Stomach (tissue), 19 donors: ENCODE measurements around the gene PAK6. TPM values are rescaled to one million over a fixed set of nuclear protein-coding genes. Genes with fewer than 3 reads are reported as not detected.

Source experiments
- DNase-seq, 2 donors: peaks; one replicate each; pipeline versions ENCODE4 v3.0.0 to v3.0.0-alpha.2; 2013 to 2019
- H3K27ac ChIP-seq, 5 donors: fragments of 200-600 bp in 4 of 5; sonication (generic) in 4 of 5; one replicate each; pipeline ENCODE4 v1.5.1; 2013 to 2019; ENCODE audit warnings: mild to moderate bottlenecking in 1 of 5, moderate library complexity in 1 of 5
- H3K27me3 ChIP-seq, 3 donors: fragments of 200-600 bp; sonication (generic); one replicate each; pipeline ENCODE4 v1.5.1; 2017 to 2019; ENCODE audit warnings: mixed run types in 1 of 3
- H3K36me3 ChIP-seq, 4 donors: fragments of 200-600 bp; sonication (generic); 1 replicate in 3 of 4; 2 replicates in 1 of 4; pipeline ENCODE4 v1.5.1; 2016 to 2019
- H3K4me1 ChIP-seq, 4 donors: fragments of 200-600 bp; sonication (generic); one replicate each; pipeline ENCODE4 v1.5.1; 2016 to 2019
- H3K4me3 ChIP-seq, 4 donors: fragments of 200-600 bp; sonication (generic) in 3 of 4; one replicate each; pipeline ENCODE4 v1.5.1; 2016 to 2019; ENCODE audit warnings: mild to moderate bottlenecking in 1 of 4
- H3K9me3 ChIP-seq, 4 donors: fragments of 200-600 bp; sonication (generic); one replicate each; pipeline ENCODE4 v1.5.1; 2016 to 2019
- EP300 ChIP-seq: sonication (generic); formaldehyde crosslinking; IDR thresholded peaks from one replicate; pipeline ENCODE4 v1.6.1; 2017; ENCODE audit warnings: antibody characterized with exemption
- POLR2A ChIP-seq, 4 donors: fragments of 450-650 bp; IDR thresholded peaks; one replicate each; pipeline ENCODE4 v1.6.1; 2016; ENCODE audit warnings: antibody characterized with exemption in 4 of 4, control low read depth in 2 of 4, mild to moderate bottlenecking in 1 of 4, moderate library complexity in 1 of 4
- POLR2AphosphoS5 ChIP-seq, 3 donors: sonication (generic); formaldehyde crosslinking; IDR thresholded peaks; one replicate each; pipeline ENCODE4 v1.6.1; 2016; ENCODE audit warnings: antibody characterized with exemption in 3 of 3
- WGBS, 5 donors: extraction: QIAGEN DNeasy Blood & Tissue Kit in 3 of 5; methylation state at CpG; one replicate each; pipeline versions ENCODE4 v1.1.5 to v1.1.7; 2013 to 2018; 5-methylcytosine and 5-hydroxymethylcytosine counted together
- intact Hi-C: fragments of 100-400 bp; cut with DNase I; formaldehyde crosslinking; loops from one replicate; pipeline ENCODE4 v1.15.1; 2023; ENCODE audit warnings: low total_unique reads
- long read RNA-seq, 10 donors: transcript quantifications; one replicate each; lab custom pipeline, GENCODE V29; 2026
- polyA plus RNA-seq, 3 donors: library from polyadenylated mRNA; stranded (reverse); fragments of 200-250 nt; gene quantifications; one replicate each; pipeline ENCODE4 v1.2.3, GENCODE V29; 2013
- total RNA-seq, 5 donors: library from RNA; depleted of rRNA; stranded (reverse); fragments of >200 nt; gene quantifications; one replicate each; pipeline versions ENCODE4 v1.1.0 to v1.2.3, GENCODE V29; 2014 to 2016
- TF ChIP-seq, protein P1 (sequence below), 7 experiments: fragments of 450-650 bp in 4 of 7; fragments of 200-600 bp in 3 of 7; sonication (generic) in 3 of 7; IDR thresholded peaks; one replicate each; pipeline ENCODE4 v1.5.1; 2016 to 2019; ENCODE audit warnings: antibody characterized with exemption in 7 of 7, control low read depth in 2 of 7, mild to moderate bottlenecking in 1 of 7
- donor health status: healthy with polysubstance abuse.
- donor health status: Bipolar disorder and iron deficiency.
- donor health status: healthy.

PAK6 gene
- 10 to 100 TPM in 3 of 5 donors, 1 to 10 TPM in 1, under 1 TPM in 1; under 0.01 to 91.9 (median 16.3) TPM for total RNA-seq
- polyA plus RNA-seq = 1 to 10 TPM; 1.8 to 7.7 (median 4.7) TPM
- long read RNA-seq, donor 1 = 0 reads
- long read RNA-seq, donor 2 = 0 reads
- long read RNA-seq, donor 3 = 0 reads
- long read RNA-seq, donor 4 = 0 reads
- long read RNA-seq, donor 5 = 0 reads
- long read RNA-seq, donor 6 = 0 reads
- long read RNA-seq, donor 7 = 0 reads
- long read RNA-seq, donor 8 = 0 reads
- long read RNA-seq, donor 9, partial matches to known transcripts = 0 of 1 reads
- long read RNA-seq, donor 9, other reads (novel, unspliced or antisense) = 0 of 1 reads
- long read RNA-seq, donor 10, partial matches to known transcripts = 0 of 1 reads
- long read RNA-seq, donor 10, other reads (novel, unspliced or antisense) = 0 of 1 reads

DNA sequence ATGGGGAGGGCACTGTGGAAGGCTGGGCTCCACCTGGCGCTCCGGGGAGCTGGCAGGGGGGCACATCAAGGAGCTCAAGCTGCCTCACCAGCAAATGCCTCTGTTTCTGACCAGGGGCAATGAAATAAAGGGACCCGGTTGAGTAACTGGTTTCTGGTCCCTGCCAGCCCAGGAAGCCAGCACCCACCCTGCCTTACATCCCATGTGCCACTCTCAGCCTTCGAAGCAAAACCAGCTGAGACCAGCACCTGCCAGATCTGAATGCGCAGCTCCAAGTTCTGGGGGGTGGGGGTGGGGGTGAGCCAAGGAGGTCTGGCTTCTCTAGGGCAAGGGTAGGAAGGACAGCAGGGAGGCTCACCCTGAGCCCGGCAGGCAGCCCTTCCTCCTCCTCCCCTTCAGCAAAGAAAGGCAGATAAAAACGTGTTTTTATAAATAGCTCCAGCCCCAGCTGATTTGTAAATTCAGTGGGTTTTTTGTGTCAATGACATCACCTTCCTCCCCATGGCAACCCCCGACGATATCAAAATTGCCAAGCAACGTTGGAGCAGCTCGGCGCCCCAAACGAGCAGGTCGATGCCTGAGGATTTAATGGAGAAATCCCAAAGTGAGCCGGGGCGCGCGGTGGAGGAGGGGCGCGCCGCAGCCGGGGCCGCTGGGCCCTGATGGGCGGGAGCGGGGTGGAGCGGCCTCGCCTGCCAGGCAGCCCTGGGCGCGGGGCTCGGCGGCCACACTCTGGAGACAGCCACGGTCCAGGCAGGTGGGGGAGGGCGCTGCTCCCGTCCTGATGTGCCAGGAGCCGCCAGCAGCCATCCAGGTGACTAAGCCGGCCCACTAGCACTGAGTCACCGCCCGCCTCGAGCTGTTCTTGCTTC, at the start of gene PAK6:
PAK6 (plus strand) TSS at position 532 of the 872 bp plus-strand sequence. CDS start 25,723 bp downstream, outside the sequence.
- Histone ChIP-seq H3K36me3 (no peaks in the 10 kb centered on the region), H3K4me1 (peaks cover 10 to 26% (median 13%) of the 10 kb centered on the region in 4 donors), H3K27ac (peak within 1 kb of the TSS in 2 of 5 donors; percentile 30 to 48), H3K4me3 (peak within 1 kb of the TSS; percentile 34 to 46 (median 38)), H3K9me3 (no peaks in the 10 kb centered on the region), H3K27me3 (peaks cover 0 to 33% (median 7%) of the 10 kb centered on the region in 3 donors)
- 4 to 7% (median 6%) methylated on average over 34 to 39 of the region's 39 CpGs for WGBS, 5 donors
- TF ChIP-seq EP300 (no peak), POLR2AphosphoS5 (IDR thresholded peaks at IDR 0.05) (peak in 1 of 3 donors; percentile 24), POLR2A (IDR thresholded peaks at IDR 0.05) (no peak)
- TF ChIP-seq, protein P1, sequence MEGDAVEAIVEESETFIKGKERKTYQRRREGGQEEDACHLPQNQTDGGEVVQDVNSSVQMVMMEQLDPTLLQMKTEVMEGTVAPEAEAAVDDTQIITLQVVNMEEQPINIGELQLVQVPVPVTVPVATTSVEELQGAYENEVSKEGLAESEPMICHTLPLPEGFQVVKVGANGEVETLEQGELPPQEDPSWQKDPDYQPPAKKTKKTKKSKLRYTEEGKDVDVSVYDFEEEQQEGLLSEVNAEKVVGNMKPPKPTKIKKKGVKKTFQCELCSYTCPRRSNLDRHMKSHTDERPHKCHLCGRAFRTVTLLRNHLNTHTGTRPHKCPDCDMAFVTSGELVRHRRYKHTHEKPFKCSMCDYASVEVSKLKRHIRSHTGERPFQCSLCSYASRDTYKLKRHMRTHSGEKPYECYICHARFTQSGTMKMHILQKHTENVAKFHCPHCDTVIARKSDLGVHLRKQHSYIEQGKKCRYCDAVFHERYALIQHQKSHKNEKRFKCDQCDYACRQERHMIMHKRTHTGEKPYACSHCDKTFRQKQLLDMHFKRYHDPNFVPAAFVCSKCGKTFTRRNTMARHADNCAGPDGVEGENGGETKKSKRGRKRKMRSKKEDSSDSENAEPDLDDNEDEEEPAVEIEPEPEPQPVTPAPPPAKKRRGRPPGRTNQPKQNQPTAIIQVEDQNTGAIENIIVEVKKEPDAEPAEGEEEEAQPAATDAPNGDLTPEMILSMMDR (IDR thresholded peaks at IDR 0.05) = no peak
- intact Hi-C loops = no loop called here
- DNase-seq = peak; percentile 84 to 87

DNA sequence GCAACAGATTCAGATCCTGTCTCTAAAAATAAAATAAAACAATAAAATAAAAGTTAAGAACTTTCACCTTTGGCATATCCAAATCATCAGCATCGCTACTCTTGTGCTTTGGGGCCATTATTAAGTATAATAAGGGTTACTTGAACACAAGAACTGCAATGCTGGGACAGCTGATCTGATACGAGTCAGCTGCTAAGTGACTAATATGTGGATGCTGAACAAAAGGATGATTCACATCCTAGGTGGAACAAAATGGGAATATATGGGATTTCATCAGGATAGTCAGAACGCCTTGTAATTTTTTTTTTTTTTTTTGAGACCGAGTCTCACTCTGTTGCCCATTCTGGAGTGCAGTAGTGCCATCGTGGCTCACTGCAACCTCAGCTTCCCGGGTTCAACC, 48.3 kb upstream of the PAK6 start:
- DNase-seq = no peak
- no peak for TF ChIP-seq POLR2AphosphoS5 (IDR thresholded peaks at IDR 0.05)
- no peak for TF ChIP-seq POLR2A (IDR thresholded peaks at IDR 0.05)
- TF ChIP-seq, protein P1 (IDR thresholded peaks at IDR 0.05) = no peak
- TF ChIP-seq EP300 = no peak
- intact Hi-C loops = no loop called here
- Histone ChIP-seq H3K4me1 (no peaks in the 10 kb centered on the region), H3K36me3 (no peaks in the 10 kb centered on the region), H3K4me3 (no peak overlapping the region), H3K27me3 (no peaks in the 10 kb centered on the region), H3K9me3 (no peaks in the 10 kb centered on the region), H3K27ac (no peak overlapping the region)
- 90 to 96% (median 93%) methylated on average over 6 of the region's 6 CpGs for WGBS, 5 donors

GRCh38 chr15:40192942-40193341, 45.9 kb upstream of the PAK6 start:
- H3K27ac ChIP-seq = no peak overlapping the region
- H3K27me3 ChIP-seq = no peaks in the 10 kb centered on the region
- no peaks in the 10 kb centered on the region for H3K36me3 ChIP-seq
- H3K9me3 ChIP-seq = no peaks in the 10 kb centered on the region
- no peak for DNase-seq
- intact Hi-C loops = no loop called here
- no peak overlapping the region for H3K4me3 ChIP-seq
- no peak for TF ChIP-seq POLR2AphosphoS5 (IDR thresholded peaks at IDR 0.05)
- no peak for TF ChIP-seq EP300
- TF ChIP-seq POLR2A (IDR thresholded peaks at IDR 0.05) = no peak
- TF ChIP-seq, protein P1 (IDR thresholded peaks at IDR 0.05) = no peak
- no peaks in the 10 kb centered on the region for H3K4me1 ChIP-seq
- WGBS, 5 donors = 73 to 95% (median 87%) methylated on average over 1 of the region's 1 CpG

GRCh38 chr15:40197434-40197833, 41.4 kb upstream of the PAK6 start:
- Histone ChIP-seq H3K4me1 (peaks cover 0 to 6% (median 0%) of the 10 kb centered on the region in 4 donors), H3K9me3 (no peaks in the 10 kb centered on the region), H3K36me3 (peaks cover 0 to under 1% (median 0%) of the 10 kb centered on the region in 4 donors), H3K4me3 (no peak overlapping the region), H3K27me3 (no peaks in the 10 kb centered on the region), H3K27ac (no peak overlapping the region)
- no peak for DNase-seq
- intact Hi-C loops = no loop called here
- TF ChIP-seq POLR2A (IDR thresholded peaks at IDR 0.05) (no peak), EP300 (no peak), POLR2AphosphoS5 (IDR thresholded peaks at IDR 0.05) (no peak)
- TF ChIP-seq, protein P1 (IDR thresholded peaks at IDR 0.05) = no peak
- WGBS, 5 donors = 75 to 91% (median 83%) methylated on average over 1 of the region's 1 CpG
